ENCODE measurements around the gene IRGC.

- TF ChIP-seq POLR2A (IDR thresholded peaks at IDR 0.05; ENCODE audit: extremely low read depth, insufficient read length) (no peak), CTCF (IDR thresholded peaks at IDR 0.05; ENCODE audit: low read depth, low read length) (no peak)
- TF ChIP-seq, protein P1, sequence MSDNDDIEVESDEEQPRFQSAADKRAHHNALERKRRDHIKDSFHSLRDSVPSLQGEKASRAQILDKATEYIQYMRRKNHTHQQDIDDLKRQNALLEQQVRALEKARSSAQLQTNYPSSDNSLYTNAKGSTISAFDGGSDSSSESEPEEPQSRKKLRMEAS (IDR thresholded peaks at IDR 0.05; ENCODE audit: low read depth, low read length) = no peak
These were observed 21.3 kb upstream of the IRGC start for GRCh38 chr19:43694553-43694952.
